Hematopoietic multipotent progenitor cell treated with erythropoietin and hydrocortisone succinate and interleukin-3 and kit ligand, for 8 days (in vitro differentiated cells): ENCODE results near the gene SFTPB.

ENCODE experiments used
- DNase-seq: peaks from one replicate; pipeline ENCODE4 v3.0.0-alpha.2; 2015

SFTPB gene

DNA sequence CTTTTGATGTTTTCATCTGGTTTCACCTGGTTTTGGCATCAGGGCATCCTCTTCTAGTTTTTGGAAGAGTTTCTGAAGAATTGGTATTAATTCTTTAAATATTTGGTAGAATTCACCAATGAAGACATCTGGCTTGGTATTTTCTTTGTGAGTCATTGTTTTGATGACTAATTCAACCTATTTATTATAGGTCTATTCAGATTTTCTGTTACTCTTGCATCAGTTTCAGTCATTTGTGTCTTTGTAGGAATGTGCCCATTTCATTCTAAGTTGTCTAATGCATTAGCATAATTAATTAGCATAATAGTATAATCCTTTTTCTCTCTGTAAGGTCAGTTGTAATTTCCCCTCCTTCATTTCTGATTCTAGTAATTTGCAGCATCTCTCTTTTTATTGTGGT lies 34.2 kb upstream of the SFTPB start:
- no peak for DNase-seq

DNA sequence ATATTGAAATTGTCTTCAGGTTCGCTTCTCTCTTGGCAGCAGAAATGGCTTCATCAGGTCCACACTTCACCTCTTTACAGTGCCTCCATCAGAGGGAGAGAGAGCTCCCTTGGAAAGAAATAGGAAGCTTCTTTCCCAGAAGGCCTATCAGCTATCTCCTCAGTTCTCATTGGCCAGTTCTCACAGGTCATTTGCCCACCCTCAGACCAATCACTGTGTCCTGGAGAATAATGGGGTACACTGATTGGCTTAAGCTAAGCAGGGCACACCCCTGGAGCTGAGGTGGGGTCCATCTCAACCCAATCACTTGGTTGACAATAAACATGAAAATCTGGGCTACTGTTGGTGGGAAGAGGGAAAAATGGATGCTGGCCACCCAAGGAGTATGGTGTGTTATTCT lies 31.3 kb upstream of the SFTPB start:
- no peak for DNase-seq

DNA sequence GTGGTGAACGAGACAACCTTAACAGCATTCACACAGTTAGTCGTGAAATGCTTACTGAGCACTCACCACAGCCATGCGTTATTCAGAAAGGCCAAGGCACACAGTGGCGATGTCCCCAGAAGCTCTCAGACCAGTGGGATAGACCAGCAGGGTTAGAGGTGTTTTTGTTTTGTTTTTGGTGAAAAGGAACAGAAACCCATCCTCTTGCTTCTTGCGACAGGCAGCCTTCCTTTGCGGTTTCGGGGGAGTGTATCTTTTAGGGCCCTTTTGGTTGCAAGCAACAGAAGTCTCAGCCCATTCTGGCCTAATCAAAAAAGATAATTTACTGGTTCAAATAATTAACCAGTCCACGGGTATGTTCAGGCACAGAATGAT lies 30.9 kb upstream of the SFTPB start:
- DNase-seq: no peak

DNA sequence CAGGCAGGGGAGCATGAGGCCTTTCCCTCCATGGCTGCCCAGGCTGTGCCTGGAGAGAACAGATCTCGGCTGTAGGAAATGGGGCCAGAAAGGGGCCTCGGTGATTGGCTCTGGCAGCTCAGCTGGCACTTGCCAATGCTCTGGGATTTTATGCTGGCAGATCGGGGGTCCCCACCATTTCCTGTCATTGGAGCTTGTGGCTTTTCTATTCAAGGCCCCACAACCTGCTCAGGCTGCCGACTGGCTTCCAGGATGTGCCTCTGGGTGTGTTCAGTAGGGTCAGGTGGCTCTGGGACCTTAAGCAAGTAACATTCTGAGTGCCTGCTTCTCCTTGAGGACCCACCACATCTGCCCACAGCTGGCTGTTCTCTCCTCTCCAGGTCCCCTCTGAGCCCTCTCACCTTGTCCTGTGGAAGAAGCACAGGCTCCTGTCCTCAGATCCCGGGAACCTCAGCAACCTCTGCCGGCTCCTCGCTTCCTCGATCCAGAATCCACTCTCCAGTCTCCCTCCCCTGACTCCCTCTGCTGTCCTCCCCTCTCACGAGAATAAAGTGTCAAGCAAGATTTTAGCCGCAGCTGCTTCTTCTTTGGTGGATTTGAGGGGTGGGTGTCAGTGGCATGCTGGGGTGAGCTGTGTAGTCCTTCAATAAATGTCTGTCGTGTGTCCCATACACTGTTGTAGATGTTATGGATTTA lies 30.3 kb upstream of the SFTPB start:
- no peak for DNase-seq

DNA sequence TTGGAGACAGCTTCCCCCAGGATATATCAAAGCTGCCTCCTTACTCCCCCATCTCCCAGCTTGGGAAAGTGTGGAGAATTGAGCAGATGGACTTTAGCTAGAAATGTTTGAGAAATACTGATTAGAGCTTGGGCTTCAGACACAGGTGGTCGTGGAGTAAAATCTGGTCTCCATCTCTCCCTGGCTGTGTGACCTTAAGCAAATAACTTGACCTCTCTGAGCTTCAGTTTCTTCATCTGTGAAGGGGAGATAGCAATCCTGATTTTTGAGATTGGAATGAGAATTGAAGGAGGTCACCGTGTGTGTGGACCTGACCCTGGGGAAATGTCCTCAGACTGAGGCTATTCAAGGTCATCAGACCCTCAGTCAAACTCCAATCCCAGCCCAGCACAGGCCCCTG lies 29.7 kb upstream of the SFTPB start:
- no peak for DNase-seq

DNA sequence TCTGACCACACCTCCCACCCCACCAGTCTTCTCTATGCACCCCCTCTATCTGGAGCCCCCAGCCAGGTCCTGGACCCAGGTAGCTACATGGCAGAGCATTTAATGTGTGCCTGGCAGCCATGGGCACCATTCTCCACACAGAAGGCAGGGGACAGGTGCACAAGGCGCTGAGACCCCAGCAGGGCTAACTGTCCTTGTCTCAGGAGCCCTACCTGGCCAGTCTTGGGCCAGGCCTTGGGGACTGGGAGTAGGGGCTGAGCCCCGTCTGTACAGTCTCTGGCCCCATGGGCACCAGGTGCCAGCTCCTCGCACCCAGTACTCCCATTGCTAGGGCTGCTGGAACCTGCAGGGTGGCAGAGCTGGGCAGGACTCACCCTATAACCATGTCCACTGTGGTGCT lies 29.1 kb upstream of the SFTPB start:
- DNase-seq: no peak

DNA sequence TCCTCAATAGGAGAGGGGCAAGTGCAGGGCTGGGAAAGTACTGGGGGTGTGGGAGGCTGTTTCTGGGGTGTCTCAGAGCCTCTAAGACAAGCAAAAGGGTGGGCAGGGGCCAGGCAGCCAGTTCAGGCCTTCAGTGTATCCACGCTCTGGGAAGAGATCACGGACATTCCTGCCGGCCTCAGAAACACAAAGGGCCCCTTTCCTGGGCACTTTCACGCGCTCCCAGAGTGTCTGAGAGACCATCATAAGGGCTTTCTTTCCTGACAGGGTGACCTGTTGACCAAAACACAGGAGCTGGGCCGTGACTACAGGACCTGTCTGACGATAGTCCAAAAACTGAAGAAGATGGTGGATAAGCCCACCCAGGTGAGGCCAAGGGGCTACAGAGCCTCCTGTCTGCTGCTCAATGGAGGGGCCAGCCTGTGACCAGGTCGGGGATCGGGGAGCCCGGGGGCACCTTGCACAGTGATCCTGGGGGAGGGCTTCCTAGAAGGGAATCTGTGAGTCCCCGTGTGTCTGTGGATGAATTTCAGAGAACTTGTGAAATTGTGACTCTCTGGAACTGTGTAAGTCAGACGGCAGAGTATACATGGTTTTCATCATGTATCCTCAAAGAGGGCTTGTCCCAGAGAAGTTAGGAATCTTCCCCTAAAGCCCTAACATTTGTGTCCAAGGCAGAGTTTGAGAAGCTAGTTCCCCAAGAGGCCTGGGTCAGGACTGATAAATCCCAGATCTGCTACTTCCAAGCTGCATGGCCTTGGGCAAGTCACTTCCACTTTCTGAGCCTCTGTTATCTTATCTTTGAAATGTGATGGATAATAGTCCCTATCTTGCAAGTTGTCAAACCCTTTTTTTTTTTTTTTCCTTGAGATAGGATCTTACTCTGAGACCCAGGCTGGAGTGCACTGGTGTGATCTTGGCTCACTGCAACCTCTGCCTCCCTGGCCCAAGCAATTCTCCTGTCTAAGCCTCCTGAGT lies 28.0 kb upstream of the SFTPB start:
- no peak for DNase-seq

DNA sequence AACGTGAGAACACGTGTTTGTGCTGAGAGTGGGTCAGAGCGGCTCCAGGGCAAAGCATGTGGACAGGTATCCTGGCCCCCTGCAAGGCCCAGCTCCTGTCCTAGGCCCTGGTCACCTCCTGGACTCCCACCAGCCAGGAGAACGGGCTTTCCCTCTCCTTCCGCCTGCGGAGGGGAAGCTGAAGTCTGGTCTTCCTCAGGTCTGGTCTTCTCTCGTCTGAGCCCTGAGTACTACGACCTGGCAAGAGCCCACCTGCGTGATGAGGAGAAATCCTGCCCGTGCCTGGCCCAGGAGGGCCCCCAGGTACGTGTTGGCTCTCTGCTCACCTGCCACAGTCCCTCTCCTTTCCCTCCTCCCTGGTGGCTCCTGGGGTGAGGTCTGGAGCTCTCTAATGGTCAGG lies 27.1 kb upstream of the SFTPB start:
- DNase-seq: no peak

DNA sequence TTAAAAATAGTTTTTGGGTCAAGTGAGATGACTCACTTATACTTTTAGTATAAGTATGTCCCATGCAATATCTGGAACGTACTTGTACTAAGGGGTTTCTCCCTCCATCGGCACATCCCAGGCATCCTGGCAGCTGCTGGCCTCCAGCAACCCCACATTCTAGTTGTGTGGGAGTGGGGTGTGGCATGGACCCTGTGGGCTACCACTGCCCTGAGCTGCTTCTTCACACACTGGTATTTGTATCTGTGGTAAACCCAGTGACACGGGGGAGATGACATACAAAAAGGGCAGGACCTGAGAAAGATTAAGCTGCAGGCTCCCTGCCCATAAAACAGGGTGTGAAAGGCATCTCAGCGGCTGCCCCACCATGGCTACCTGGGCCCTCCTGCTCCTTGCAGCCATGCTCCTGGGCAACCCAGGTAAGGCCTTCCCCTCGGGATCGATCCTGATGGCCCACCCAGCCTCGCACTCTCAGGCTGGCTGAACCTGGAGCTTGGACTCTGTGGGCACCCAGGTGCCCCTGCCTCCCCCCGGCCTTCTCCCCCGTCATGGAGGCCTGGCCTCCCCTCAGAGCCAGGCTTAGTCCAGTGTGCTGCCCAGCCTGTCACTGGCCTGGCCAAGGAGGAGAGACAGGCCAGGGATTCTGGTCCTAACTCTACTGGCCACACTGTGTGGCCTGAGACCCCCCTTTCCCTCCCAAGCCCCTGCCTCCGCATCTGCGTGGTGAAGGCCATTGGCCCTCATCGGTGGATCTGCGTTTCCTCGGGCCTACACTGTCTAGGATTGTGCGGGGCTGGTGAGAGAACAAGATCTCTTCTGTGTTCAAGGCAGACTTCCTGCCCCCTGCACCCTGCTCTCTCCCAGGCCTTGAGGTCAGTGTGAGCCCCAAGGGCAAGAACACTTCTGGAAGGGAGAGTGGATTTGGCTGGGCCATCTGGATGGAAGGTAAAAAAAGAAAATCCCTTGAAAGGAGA lies 26.3 kb upstream of the SFTPB start, which contains the start of gene GNLY:
Gene GNLY (plus strand): TSS at position 307 of the 974 bp plus-strand sequence. CDS start 61 bp downstream, at position 368.
- no peak for DNase-seq

DNA sequence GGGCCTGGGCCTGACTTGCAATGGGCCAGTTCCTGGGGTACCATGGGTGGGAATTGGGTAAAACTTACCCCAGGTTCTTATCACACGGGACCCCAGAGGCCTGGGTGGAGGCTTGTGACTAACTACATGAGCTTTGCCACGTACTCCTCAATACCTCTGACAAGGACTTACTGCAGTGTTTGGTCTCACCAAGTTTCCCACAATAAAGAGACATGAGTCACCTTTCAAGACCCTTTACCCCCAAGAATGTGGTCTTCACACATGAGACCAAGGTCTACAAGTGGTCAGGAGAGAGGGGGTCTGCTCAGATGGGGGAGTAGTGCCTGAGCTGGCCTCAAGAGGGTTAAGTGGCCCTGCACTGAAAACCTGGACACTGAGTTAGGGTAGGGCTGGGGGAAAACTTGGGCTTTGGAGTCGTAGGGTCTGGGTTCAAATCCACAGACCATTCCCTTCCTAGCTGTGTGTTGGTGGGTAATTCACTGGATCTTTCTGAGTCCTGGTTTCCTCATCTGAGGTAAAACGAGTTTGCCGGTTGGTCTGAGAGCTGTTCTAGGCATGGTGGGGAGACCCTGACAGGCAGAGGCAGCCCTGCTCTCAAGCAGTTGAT lies 24.1 kb upstream of the SFTPB start:
- no peak for DNase-seq

DNA sequence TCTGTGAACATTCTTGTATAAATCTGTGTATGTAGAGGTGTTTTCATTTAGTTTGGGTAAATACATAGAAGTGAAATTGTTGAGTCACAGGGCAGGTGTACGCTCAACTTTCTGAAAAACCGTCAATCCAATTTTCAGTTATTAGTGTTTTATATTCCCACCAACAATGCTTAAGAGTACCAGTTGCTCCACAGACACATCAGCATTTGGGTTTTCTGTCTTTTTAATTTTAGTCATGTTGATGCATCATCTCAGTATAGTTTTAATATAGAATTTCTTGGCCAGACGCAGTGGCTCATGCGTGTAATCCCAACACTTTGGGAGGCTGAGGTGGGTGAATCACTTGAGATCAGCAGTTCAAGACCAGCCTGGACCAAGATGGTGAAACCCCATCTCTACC lies 22.9 kb upstream of the SFTPB start:
- no peak for DNase-seq

DNA sequence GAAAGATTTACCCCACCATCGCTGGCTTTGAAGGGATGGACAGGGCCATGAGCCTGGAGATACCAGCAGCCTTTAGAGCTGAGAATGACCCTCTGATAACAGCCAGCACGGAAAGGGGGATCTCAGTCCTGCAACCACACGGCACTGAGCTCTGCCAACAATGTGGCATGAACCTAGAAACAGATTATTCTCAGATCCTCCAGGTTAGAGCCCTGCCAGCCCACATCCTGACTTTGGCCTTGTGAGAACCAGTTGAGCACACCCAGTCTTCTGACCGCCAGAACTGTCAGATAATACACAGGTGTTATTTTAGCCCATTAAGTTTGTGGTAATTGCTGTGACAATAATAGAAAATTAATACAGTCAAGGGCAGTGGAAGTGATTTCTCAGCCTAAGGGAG lies 16.8 kb upstream of the SFTPB start:
- no peak for DNase-seq

DNA sequence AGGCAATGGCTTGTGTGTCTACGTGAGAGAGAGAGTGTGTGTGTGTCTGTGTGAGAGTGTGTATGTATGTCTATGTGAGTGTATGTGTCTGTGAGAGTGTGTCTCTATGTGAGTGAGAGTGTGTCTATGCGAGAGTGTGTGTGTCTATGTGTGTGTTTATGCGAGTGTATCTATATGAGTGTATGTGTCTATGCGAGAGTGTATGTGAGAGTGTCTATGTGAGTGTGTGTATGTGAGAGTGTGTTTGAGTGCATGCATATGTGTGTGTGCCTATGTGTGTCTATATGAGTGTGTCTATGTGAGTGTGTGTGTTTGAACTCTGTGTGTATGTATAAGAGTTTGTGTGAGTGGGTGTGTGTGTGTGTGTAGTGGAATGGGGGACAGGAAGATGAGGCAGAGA lies 16.4 kb upstream of the SFTPB start:
- DNase-seq: no peak

DNA sequence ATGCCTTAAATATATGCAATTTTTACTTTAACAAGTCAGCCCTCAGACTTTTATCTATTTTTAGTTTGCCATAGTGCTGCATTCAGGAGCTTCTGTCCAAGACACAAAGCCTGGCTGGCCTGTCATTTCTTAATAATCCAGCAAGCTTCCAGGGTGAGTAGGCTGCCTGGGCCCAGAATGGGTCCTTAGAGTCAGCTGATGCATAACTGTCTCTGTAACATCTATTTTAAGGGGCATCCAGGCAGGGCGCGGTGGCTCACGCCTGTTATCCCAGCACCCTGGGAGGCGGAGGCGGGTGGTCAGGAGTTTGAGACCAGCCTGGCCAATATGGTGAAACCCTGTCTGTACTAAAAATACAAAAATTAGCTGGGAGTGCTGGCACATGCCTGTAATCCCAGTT lies 14.4 kb upstream of the SFTPB start:
- no peak for DNase-seq

DNA sequence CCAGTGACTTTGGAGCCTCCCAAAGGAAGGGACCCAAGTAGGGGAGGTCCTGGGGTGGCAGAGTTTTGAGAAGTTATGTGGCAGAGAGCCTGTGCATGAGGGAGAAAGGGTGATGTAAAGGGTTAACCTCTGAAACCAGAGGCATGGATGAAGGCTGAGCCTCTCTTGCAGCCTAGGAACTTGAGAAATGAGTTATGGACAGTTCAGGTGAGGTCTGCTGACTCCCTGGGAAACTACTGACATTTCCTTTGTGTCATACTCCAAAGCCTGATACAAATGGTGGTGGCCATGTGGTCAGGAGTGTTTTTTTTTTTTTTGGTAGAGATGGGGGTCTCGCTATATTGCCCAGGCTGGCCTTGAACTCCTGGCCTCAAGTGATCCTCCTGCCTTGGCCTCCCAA lies 13.8 kb upstream of the SFTPB start:
- DNase-seq: no peak

DNA sequence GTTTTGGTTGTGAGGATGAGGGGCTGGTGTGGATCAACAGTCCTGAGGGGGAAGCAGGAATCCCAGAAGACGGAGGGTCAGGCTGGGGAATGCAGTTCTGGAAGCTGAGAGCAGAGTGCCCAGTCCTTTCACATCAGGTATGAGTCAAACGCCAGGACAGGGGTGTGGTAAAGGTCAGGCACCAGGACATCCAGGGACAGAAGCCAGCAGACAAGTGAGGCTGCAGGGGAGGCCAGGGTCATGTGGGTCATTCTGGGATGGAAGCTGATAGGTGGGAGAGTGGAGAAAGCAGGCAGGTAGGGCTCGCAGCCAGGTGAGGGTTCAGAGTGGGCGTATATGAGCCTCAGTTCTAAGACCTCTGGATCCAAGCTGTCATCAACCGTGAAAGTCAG lies 13.4 kb upstream of the SFTPB start:
- DNase-seq: no peak

DNA sequence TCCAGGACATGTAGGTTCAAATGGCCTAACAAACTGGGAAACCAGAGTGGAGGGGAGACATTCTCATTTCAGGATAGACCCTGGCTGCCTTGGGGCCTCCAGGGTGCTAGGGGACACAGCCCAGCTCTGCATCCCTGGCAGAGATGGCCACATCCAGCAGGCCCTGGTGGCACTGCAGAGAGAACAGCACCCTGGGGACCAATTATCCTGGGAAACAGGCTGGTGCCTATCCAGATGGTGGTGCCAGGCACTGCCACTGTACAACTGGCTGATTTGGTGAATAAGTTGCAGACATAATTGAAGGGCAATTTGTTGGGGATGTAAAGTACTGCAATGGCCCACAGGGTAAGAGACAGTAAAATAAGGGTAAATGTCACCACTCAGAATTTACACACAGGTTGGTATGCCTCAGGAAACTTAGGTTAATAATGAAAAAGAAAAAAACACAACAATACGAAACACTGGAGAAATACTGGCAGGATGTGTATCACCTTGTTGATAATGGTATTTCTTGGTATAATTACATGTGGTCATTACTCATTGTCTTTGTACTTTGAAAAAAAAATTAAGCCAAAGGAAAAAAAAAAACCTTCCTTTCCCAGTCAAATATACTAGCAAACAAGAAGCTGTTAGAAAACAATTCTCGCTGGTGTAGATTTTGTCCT lies 12.8 kb upstream of the SFTPB start:
- no peak for DNase-seq

DNA sequence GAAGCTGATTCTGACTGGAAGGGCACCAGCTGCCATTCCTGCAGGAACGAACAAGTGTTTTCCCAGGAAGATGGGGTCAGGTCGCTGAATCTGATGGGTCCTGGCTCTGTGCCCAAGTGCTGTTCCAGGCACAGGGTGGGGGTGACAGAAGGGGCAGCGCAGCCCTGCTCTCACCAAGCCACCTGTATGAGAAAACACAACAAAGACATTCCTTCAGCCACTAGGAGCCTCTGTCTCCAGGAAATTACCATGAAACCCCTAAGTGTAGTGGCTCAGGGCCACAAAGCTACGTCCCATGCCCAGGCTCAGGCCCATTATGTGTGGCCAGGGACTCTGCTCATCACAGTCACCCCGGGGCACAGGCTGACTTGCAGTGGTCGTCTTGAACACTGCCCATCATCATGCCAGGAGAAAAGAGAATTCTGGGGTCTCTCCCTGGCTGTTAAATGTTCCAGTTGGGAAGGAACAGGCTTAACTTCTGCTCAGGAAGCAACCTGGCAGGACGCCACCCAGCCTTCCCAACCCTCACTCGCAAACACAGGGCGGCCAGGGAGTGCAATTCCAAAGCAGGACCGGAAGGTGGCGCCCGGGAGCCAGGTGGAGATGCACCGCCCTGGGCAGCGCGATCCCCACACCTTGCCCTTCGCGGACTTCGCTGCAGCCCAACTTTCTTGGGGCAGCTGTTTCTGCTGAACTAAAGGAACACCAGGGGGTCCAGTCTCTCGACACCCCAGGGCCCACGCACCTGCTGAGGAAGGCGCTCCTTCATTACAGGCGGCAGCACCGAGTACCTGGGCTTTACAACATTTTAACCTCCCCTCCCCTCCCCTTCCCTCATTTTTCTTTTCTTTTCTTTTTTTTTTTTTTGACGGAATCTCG lies 11.0 kb upstream of the SFTPB start:
- DNase-seq: peak; percentile 82

DNA sequence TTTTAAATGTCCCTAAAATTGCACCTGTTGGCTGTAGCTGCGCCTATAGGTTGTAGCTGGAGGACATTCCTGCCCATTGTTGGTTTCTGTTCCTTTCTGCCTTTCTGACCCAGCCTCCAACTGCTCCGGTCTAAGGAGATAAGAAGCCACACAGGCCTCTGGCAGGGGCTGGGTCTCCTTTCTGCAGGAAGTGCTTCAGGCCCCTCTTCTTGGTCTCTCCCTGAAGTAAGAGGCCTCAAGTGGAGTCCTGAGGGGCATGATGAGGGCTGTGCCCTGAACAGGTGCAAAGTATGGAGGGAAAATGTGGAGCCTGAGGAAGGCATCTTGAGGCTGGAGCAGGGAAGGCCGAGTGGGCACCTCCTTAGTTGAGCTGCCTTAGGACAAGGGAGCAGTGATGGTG lies 10.4 kb upstream of the SFTPB start:
- peak; percentile 88 for DNase-seq

DNA sequence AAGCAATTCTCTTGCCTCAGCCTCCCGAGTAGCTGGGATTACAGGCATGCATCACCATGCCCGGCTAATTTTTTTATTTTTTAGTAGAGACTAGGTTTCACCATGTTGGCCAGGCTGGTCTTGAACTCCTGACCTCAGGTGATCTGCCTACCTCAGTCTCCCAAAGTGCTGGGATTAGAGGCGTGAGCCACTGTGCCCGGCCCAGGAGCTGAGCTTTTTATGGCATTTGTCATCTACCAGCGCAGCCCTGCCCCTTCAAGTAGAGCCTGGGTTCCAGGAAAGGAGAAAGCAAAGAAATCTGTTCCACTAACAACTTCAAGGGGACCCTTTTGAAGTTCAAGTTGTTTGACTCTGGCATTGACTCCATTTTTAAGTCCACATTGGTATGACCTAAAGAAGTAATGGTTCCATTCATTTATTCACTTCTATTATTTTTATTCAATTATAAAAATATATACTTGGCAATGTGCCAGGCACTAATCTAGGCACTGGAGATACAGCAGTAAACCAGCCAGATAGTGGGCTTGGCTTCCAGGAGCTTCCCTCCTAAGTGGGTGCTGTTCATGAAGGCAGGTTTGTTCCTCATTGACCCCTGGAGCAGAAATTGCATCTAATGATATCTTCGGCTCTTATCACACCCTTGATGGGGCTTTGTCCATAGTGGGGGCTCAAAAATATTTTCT lies 8.0 kb upstream of the SFTPB start:
- DNase-seq: peak; percentile 26
